Kidney (tissue), 14 donors: Measurements from ENCODE around the gene SNRK. TPM values are rescaled to one million over a fixed set of nuclear protein-coding genes. Genes with fewer than 3 reads are reported as not detected.

Experiments used
- DNase-seq, 5 donors: peaks; one replicate each; pipeline ENCODE4 v3.0.0-alpha.2; 2013 to 2020
- FAIRE-seq: peaks from 2 replicates; lab custom pipeline; 2012; peaks lifted over from hg19 to GRCh38; lab: Jason Lieb, UNC
- H3K27ac ChIP-seq, 2 donors: one replicate each; pipeline ENCODE4 v1.7.0; 2013; ENCODE audit warnings: low read depth in 2 of 2, low read length in 2 of 2, inconsistent platforms in 1 of 2
- H3K27me3 ChIP-seq: one replicate; pipeline ENCODE4 v1.7.1; 2013; ENCODE audit warnings: low read length, inconsistent platforms; ENCODE audit not compliant: control insufficient read depth, insufficient read depth
- H3K36me3 ChIP-seq, 3 donors: one replicate each; pipeline versions ENCODE4 v1.7.0 to v1.7.1; 2013; ENCODE audit warnings: low read length in 3 of 3, control low read depth in 1 of 3, inconsistent platforms in 1 of 3; ENCODE audit not compliant: insufficient read depth in 3 of 3, control insufficient read depth in 2 of 3
- H3K4me1 ChIP-seq, 3 donors: one replicate each; pipeline versions ENCODE4 v1.7.0 to v1.7.1; 2013; ENCODE audit warnings: low read length in 3 of 3, inconsistent platforms in 1 of 3, low read depth in 1 of 3; ENCODE audit not compliant: control insufficient read depth in 2 of 3, insufficient read depth in 2 of 3
- H3K4me3 ChIP-seq, 3 donors: one replicate each; pipeline versions ENCODE4 v1.7.0 to v1.8.1; 2013; ENCODE audit warnings: low read length in 3 of 3, control low read depth in 1 of 3, inconsistent platforms in 1 of 3
- H3K9ac ChIP-seq, 3 donors: one replicate each; pipeline versions ENCODE4 v1.7.0 to v1.7.1; 2013; ENCODE audit warnings: low read length in 3 of 3, control low read depth in 1 of 3, inconsistent platforms in 1 of 3
- H3K9me3 ChIP-seq, 3 donors: one replicate each; pipeline versions ENCODE4 v1.7.0 to v1.7.1; 2013; ENCODE audit warnings: low read length in 3 of 3, control low read depth in 1 of 3, inconsistent platforms in 1 of 3; ENCODE audit not compliant: control insufficient read depth in 2 of 3, insufficient read depth in 1 of 3
- CTCF ChIP-seq: IDR thresholded peaks from 3 replicates; pipeline ENCODE4 v1.5.1; 2012; ENCODE audit warnings: mild to moderate bottlenecking, moderate library complexity, borderline replicate concordance; ENCODE audit not compliant: insufficient read depth; ENCODE audit errors: extremely low read depth
- intact Hi-C: fragments of 100-400 bp; cut with DNase I; formaldehyde crosslinking; loops from one replicate; pipeline ENCODE4 v1.11.1; 2022
- polyA plus RNA-seq: library from polyadenylated mRNA; stranded (reverse); fragments of 350-450 nt; fragmentation: Illumina TruSeq; extraction: RNeasy Lipid Tissue Mini Kit (QIAGEN cat#74804); gene quantifications from one replicate; pipeline ENCODE4 v1.2.3, GENCODE V29; 2014; ENCODE audit warnings: low read depth, low replicate concordance; ENCODE audit not compliant: insufficient read depth
- total RNA-seq: library from RNA; stranded (reverse); fragmentation: NEBNext Ultra II Directional; extraction: Animal tissue kit (Norgen Biotek cat#: 25700); gene quantifications from one replicate; pipeline ENCODE4 v1.2.1, GENCODE V29; 2021
- donor health status: control.
- donor health status: control.
- donor health status: control.
- donor health status: control.
- donor health status: control.
- donor health status: DM: yes; HTN: yes; CAD: no.
- donor health status: Normal renal cell carcinoma (clear cell type).

SNRK gene
- total and polyA plus RNA-seq, 2 donors from 2014 or later, result 15.6 to 62.3 TPM

- H3K4me1 ChIP-seq, result peaks cover 3 to 11% (median 11%) of the 10 kb centered on the region in 3 donors
- H3K27me3 ChIP-seq, result no peaks in the 10 kb centered on the region
- peak overlapping the region in 1 of 3 donors; percentile 13 for H3K9ac ChIP-seq
- H3K4me3 ChIP-seq, result peak overlapping the region in 2 of 3 donors; percentile 11 to 82
- intact Hi-C loops, result no loop called here
- no peaks in the 10 kb centered on the region for H3K36me3 ChIP-seq
- H3K9me3 ChIP-seq, result no peaks in the 10 kb centered on the region
- no peak for FAIRE-seq
- H3K27ac ChIP-seq, result peak overlapping the region in 1 of 2 donors; percentile 52
- no peak for DNase-seq
- no peak for TF ChIP-seq CTCF
Observed at GRCh38 chr3:43290956-43291355, 4.6 kb downstream of the SNRK start.

DNA sequence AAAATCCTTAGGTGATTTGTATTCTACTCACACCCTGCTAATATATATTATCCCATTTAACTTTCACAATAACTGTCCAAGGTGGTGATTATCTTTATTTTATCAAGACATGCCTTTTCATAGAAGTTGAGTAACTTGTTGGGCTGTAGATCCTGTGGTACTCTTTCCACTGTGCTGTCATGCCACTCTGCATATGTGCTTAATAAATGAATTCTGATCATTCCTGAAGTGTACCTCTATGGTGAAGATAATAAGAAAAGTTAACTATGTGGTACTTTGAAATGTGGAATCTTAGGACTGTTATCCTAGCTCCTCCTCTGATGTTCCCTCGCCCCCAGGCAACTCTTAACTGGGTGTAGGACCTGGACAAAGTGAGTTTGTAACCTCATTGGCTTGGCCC, 5.2 kb downstream of the SNRK start:
- intact Hi-C loops, result no loop called here
- H3K9me3 ChIP-seq, result no peaks in the 10 kb centered on the region
- DNase-seq, result no peak
- peaks cover 3 to 13% (median 11%) of the 10 kb centered on the region in 3 donors for H3K4me1 ChIP-seq
- peak overlapping the region in 1 of 3 donors; percentile 82 for H3K4me3 ChIP-seq
- no peak for FAIRE-seq
- H3K27me3 ChIP-seq, result no peaks in the 10 kb centered on the region
- no peaks in the 10 kb centered on the region for H3K36me3 ChIP-seq
- no peak overlapping the region for H3K9ac ChIP-seq
- no peak overlapping the region for H3K27ac ChIP-seq
- TF ChIP-seq CTCF, result no peak

DNA sequence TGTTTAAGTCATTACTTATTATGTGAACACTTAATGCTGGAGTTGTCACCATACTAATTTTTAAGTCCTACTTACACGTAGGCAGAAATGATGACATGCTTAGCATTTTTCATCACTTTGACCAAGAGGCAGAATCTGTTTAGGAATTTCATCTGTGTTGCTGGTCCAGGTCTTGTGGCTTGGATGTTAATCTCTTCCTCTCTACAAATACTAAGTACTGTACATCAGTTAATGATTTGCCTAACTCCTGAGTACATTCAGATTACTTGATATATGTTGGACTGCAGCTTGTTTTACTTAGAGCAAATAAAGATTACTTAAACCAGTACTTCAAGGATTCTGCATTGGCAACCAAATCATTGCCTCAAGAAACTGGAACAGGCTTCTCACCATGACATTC, 8.6 kb downstream of the SNRK start:
- H3K27ac ChIP-seq, result no peak overlapping the region
- FAIRE-seq (no peak), DNase-seq (peak in 1 of 5 donors; percentile 19)

More for the DNA sequence above, 8.6 kb downstream of the SNRK start:
- no peak overlapping the region for H3K4me3 ChIP-seq
- TF ChIP-seq CTCF, result no peak
- intact Hi-C loops, result no loop called here
- no peaks in the 10 kb centered on the region for H3K27me3 ChIP-seq
- peaks cover 0 to 29% (median 23%) of the 10 kb centered on the region in 3 donors for H3K4me1 ChIP-seq
- H3K9ac ChIP-seq, result no peak overlapping the region
- no peaks in the 10 kb centered on the region for H3K36me3 ChIP-seq
- no peaks in the 10 kb centered on the region for H3K9me3 ChIP-seq
